HG03095 (cell line): ENCODE measurements around the gene CFAP45.
"Not testable (repeated sequence)": the region's sequence is repeated elsewhere in the genome, so short reads cannot be mapped to it uniquely, and the experiment has no call there.

Experiments used
- ATAC-seq: cut with Tn5 transposase; IDR thresholded peaks from one replicate; pipeline ENCODE4 v1.9.1; 2021; ENCODE audit warnings: moderate library complexity; ENCODE audit not compliant: unreplicated experiment

CFAP45 gene

DNA sequence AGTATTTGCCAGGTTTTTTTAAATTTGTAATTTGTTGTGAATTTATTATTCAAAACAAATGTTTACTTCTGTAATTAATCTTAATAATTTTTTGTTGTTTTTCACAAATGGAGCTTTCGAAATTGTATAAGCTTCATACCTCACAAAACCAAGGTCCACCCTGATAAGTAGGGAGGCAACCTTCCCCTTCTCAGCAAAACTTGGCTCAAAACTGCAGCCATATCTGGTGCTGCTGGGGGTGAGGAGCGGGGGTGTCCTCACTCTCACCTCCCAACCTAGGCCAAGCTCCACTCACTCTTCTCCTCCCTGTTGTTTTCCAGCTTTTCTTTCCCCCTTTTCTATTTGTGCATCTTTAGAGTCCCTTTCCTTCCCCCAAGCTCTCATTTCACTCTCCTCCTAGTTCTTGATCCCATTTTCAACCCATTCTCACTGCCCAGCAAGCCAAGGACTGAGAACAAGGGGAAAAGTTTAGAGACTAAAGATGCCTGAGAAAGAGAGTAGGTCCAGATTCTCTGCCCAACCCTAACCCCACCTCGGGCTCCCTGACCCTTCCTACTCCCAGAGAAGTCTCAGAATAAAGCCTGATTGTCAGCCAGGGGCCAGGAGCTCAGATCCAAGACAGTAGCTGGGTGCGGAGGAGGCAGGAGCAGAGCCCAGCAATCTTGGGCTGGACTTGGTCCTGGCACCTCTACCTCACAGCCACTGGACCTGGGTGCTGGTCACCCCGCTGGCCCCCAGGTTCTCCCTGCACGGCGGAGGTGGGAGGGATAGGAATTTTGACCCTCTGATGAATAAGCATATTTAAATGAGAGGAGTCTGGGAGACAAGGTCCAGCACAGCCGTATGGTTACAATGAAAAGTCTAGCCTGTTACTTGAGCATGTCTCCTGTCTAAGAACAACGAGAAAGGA, 8.3 kb upstream of the CFAP45 start:
- ATAC-seq: no peak

DNA sequence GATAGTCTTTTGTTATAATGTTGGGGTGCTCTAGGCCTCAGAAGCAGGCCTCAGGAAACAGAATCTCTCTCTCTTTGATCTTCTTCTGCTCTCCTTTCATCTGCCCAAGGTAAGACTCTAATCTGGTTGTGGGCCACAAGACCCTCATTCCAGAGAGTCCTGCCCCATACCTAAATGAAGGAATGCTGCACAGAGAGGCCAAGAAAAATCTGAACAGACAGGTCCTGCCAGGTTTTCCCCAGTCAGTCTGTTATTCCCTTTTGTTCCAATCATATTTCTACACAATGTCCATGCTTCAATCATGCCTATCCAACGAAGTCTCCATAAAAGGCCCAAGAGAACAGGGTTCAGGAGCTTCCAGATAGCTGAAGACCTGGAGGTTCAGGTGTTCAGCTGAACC, 7.0 kb upstream of the CFAP45 start:
- ATAC-seq: no peak

DNA sequence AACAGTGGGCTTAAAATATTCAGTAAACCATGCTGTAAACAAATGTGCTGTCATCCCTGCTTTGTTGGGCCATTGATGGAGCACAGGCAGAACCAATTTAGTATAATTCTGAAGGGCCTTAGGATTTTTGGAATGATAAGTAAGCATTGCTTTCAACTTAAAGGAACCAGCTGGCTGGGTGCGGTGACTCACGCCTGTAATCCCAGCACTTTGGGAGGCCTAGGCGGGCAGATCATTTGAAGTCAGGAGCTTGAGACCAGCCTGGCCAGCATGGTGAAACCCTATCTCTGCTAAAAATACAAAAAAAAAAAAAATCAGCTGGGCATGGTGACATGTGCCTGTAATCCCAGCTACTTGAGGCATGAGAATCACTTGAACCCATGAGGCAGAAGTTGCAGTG, 4.1 kb upstream of the CFAP45 start:
- ATAC-seq: not testable (repeated sequence)

DNA sequence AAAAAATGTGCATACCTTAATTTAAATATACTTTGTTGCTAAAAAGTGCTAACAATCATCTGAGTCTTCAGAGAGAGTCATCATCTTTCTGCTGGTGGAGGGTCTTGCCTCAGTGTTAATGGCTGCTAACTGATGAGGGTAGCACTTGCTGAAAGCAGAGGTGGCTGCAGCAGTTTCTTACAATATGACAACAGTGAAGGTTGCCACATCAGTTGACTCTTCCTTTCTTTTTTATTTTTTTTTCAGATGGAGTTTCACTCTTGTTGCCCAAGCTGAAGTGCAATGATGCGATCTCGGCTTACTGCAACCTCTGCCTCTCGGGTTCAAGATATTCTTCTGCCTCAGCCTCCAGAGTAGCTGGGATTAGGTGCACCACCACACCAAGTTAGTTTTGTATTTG, 2.6 kb upstream of the CFAP45 start:
- ATAC-seq: no peak

DNA sequence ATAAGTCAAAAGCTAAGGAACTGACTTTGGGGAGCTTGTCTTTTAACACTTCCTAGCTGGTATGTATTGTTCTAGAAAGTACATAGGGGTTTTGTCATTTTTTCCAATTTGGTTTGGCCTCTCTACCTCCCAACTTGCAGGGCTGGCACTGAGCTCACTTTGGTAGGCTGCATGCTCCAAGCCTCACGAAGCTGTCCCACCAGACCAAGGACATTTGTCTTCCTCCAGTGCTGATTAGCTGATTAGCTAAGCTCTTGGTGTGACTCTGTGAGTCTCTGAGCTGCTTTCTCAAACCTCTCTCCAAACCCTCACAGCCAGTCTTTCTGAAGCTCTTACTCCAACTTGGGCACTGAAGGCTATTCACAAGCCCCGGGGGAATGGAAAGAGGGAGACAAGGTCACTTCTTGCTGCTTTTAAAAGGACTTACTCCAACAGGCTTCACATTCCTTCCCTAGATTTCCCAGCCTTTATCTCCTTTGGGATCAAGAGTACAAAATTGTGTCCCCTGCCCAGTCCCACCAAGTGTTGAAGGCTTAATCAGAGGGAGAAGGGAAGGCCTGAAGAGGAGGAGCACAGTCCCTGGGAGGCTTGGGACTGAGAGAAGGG, 893 bp upstream of the CFAP45 start:
- ATAC-seq: no peak

DNA sequence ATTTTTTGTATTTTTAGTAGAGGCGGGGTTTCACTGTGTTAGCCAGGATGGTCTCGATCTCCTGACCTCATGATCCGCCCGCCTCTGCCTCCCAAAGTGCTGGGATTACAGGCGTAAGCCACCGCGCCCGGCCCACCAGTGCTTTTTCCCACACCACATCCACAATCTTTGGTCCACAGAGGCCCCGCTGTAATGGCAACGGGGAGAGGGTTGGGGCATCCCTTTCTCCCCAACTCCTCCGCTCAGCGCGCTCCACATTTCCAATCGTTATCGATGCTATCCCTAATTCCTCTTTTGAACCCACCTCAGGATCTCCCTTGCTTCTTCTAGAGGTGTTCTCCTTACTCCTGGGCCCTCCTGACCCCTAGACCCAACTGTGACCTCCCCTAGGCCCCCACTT, 331 bp downstream of the CFAP45 start:
- not testable (repeated sequence) for ATAC-seq

DNA sequence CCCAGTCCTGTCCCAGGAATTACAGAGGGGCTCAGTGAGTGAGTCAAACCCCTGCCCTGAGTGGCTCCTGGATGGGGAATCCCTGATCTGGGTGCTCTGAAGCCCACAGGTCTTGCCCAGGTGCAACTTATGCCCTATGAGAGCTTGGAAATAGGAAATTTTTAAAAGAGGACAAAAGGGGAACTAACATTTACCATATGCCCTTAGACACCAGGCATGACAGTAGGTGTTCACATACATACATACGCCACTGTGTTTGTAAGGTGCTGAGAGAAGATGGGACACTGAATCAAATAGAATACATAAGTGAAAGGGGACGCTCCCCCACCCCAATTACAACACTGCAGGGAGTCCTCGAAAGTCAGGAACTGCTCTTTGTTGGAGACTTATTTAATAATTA, 1.4 kb downstream of the CFAP45 start:
- ATAC-seq: no peak

DNA sequence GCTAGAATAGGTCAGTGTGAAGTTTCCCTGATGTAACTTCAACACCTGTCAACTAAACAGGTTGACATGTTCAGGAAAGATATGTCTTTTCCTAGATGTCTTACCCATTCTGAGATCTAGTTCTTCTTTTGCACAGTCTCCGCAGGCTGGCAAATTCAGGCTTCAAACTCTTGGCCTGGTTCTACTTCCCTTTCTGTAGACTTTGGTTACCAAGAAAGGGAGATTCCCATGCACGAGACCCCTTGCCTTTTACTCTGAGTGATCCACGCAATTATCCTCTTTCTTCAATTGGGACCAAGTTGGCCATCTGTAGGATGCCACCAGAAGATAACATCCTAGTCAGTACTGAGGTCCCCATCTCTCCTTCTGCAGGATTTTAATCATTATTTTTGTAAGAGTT, 2.0 kb downstream of the CFAP45 start:
- no peak for ATAC-seq

DNA sequence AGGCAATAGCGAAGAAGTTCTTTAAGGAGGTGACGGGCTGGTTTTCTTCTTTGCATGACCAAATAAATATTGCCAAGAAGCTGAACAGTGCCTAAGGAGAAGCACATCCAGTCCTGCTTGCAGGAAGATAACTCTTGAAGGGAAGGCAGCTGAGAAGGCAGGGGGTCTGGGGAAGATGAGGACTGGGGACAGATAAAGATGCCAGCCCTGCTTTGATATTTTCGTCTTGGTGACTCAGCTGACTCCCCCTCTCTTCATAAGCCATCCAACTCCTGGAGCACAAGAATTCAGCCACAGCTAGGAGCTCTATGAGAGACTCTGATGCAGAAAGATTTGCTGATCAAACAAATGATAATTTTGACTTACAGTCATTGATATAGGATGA, 3.4 kb downstream of the CFAP45 start:
- no peak for ATAC-seq

DNA sequence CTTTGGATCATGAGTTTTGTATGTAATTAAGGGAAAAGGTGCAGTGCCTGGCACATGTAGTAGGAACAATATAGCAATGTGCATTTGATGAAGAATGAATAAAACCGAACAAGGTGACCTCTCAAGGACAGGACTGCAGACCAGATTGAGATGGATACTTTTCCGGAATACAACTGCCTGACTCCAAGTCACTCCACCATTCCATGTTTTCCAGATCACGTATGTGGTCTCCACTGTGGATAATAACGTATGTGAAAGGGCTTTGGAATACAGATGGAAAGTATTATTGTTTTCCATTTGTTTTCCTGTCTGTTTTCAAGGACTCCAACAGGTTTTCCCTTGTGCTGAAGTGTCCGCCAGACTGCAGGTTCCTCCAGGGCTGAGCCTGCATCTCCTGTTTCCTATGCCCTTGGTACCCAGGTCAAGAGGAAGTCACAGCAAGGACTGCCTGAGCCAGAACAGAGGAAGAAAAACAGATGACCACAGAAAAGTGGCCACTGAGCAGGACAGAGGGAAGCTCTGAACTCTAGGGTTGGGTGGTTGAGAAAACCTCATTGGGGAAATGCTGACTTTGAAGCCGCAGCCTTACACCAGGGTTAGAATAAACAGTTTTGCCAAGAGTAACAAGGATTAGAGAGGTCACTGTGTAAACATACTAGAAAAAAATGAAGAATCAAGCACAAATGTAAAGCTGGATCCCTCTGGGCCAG, 4.0 kb downstream of the CFAP45 start:
- no peak for ATAC-seq

DNA sequence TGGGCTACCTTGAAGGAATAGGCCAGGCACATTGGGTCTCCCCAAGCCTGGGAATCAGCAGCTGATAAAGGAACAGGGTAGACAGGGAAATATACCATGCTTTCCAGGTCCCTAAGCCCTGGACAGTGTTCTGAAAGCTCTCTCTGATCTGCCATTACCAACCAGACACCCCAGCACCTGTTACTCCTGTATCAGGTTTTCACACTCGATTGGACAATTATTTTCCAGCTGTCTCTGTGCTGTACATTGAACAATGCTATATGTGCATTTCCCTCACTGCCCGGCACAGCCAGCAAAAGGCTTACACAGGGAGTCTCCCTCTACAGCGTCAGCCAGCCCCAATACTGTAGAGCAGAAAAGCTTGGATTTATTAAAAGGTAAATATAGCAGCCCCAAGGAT, 4.7 kb downstream of the CFAP45 start:
- ATAC-seq: no peak

DNA sequence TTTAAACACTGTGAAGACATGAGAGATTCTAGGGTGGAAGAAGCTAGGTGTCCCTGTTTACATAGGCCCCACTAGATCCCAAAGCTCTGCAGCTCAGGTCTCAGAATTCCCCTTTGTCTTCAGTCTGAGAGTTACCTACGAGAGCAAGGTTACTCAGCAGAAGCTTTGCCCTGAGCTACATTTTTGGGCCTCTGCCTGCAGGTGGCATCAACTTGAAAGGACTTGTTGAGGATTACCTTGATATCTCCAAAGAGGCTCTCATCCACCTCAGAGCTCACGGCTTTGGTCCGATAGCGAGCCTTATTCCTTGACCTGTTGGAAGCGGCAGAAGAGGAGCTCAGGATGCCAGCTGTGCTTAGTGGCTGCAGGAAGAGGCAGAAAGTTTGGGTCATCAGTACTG, 7.0 kb downstream of the CFAP45 start:
- ATAC-seq: no peak

DNA sequence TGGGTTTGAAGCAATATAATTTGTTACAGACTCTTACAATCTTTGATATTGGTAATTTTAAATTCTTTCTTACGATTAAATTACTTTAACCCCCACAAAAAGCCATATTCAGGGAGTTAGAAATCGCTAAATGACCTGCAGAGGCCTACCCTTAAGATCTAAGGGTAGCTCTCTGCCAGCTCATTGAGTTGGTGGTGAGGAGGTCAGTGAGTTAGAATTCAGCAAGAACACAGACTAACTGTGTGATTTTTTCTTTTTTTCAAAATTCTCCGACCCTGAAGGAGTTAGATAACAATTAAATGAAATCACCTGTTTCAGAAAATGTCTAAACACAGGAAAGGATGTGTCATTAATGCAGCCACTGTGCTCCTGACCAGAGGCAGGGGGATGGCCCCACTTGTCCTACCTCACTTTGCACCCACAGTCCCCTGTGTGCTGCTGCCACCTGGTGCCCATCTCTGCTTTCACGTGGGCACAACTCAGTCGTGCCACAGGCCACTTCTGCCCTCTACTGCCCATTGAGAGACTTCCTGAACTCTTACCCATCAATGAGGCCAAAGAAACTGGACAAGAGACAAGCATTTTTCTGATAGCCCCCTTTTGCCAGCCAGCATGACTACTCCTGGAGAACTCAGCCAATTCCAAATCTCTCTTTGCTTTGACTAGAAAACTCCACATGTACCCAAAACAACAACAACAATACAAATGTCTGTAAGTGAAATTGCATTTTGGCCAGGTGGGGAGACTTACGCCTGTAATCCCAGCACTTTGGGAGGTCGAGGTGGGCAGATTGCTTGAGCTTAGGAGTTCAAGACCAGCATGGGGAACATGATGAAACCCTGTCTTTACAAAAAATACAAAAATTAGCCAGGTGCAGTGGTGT, 8.4 kb downstream of the CFAP45 start:
- peak; percentile 37 for ATAC-seq

DNA sequence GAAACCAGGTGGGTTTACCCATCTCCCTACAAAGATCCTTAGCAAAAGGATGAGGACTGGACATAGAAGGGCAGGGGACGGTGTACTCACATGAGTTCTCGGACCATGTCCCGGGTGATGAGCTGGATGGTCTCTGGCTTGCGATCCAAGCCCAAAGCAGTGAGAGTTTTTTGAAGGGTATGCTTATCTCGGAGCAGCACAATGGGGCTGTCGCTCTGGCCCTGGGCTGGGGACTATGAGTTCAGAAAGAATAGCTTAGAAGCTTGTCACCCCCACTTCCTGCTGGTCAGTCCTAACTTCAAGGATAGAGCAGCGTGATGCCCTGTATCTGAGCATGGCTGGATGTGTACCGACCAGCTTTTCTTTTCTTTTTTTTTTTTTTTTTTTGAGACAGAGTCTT, 9.6 kb downstream of the CFAP45 start:
- ATAC-seq: no peak

DNA sequence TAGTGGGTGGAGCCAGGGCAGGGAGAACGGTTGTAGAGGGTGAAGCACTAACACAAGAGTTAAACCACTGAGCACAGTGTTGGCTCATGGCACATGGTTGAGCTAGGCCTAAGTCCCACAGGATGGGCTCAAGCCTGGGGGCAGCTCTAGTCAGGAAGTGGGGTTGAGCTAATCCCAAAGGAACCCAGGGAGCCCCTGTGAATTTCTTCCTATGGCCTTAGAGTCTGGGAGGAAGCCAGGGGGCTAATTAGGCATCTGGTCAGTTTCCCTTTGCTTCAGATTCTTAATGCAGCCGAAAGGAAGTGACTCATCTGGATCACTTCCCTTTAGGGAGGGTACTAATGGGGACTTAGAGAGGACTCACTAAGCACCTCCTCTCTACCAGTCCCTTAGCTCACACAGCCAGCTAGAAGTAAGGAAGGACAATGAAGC, 10.1 kb downstream of the CFAP45 start:
- ATAC-seq: peak; percentile 92

DNA sequence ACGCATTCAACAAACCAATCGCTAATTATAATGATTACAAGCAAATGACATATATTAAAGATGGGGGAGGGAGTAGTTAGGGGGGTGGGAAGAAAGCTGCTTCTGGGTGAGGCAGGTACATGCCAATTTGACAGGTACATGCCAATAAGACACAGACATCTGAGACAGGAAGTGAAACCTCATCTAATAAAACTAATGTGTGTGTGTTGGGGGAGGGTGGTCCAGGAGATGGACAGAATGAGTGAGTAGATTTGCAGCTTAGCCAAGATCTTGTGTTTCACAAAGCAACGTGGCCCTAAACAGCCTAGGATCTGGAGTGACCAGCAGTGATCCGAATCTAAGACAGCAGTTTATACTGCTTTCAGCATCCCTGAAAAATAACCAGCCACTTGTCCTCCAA, 10.8 kb downstream of the CFAP45 start:
- ATAC-seq: no peak

DNA sequence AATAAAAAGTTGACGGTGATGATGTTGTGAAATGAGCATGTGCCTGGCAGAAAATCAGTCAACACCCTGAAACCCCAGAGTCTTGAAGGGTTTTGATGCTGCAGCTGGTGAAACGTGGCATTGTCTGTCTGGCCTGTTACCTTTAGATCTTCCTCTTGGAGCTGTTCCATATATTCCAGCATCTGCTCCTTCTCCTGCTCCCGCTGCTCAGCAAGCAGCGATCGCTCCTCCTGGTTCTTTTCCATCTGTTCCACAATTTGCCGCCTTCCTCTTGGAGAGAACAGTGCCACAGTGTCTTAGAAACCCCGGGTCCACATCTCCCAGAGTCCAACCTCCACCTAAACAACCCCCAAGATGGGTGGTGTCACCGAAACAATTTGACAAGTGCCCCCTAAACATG, 15.7 kb downstream of the CFAP45 start:
- ATAC-seq: no peak

DNA sequence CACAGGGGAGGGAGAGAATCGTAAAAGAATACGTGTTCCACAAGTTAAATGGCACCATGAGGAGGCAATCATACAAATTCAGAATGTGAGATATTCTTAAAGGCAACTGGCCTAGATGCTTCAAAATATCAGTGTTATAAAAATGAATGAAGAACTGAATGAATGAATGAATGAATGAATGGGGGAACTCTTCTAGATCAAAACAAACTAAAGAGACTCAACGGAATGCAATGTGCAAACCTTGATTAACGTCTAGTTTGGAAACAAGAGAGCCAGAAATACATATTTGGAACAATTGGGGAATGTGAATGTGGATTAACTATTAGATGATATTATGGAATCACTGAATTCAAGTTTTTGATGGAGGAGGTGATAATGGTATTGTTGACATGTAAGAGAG, 16.8 kb downstream of the CFAP45 start:
- ATAC-seq: no peak

DNA sequence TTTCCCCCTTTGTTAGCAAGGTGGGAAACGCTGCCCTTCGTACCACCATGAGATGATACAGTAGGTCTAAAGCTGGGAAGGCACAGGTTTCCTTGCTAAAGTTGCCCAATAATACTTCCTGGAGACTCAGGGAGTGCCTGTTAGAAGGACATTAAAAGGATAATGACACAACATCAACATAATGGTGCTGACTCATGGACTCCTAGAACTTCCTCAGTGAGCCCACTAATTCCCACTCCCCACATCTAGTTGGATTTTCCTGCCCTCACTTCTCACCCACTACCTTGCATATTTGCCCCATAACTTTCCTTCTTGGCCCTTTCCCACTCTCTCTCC, 17.5 kb downstream of the CFAP45 start:
- ATAC-seq: no peak

DNA sequence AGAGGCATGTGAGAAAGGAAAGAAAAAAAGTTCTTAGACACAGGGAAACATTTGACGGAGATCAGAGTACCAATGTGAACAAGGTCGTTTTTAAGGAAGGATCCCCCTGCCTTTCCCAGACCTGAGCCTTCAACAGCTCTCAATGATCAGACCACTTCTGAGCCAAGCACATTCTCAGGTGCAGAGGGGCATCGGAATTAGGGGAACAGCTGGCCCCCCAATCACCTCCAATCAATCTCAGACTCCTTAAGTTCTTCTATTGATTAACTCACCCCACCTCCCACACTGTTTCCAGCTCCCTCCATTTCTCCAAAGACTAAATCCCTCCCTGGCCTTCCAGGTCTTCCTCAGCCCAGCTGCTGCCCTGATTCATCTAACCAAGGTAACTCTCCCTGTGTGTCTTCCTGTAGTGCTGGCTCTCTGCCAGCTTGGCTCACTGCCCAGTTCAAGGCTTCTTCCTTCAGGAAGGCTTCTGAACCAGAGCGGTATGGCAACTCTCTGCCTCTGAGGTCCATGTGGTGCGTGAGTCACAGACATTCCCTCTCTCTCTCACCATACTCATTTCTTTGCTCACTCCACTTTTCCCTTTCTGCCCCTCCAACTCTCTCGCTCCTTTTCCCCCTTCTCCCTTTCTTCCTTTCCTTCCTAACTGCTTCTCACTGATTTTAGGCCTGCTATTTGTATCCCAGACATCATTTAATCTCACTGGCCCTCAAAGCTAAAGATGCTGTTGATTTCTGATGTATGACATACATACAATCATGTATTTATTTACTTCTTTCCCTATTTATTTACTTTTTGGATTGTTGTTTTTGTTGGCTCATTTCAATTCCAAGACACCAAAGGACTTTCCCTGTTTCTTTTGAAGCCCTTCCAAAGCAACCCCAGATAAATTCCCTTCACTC, 18.1 kb downstream of the CFAP45 start:
- ATAC-seq: no peak
